RWPE2 (cell line): ENCODE data around the gene CAPZB.

ENCODE experiments used
- ATAC-seq: fragments of 200-7000 bp; cut with Tn5 transposase; 3 replicates; pipeline ENCODE4 v1.9.1; 2021; ENCODE audit warnings: low read depth
- DNase-seq: peaks from one replicate; pipeline ENCODE4 v3.0.0-alpha.2; 2020; ENCODE audit warnings: low spot score
- H3K27ac ChIP-seq: fragments of 450-650 bp; 2 replicates; pipeline ENCODE4 v1.5.1; 2017; ENCODE audit warnings: mild to moderate bottlenecking; ENCODE audit not compliant: poor library complexity, severe bottlenecking
- H3K27me3 ChIP-seq: fragments of 250-450 bp; sonication (Bioruptor Pico); 2 replicates; pipeline ENCODE4 v1.5.1; 2021; ENCODE audit warnings: mild to moderate bottlenecking, moderate library complexity; ENCODE audit not compliant: insufficient read depth, poor library complexity, severe bottlenecking
- H3K36me3 ChIP-seq: fragments of 250-450 bp; sonication (Bioruptor Pico); 2 replicates; pipeline ENCODE4 v1.5.1; 2020; ENCODE audit warnings: low read depth, mild to moderate bottlenecking, moderate library complexity
- H3K4me1 ChIP-seq: fragments of 250-450 bp; sonication (Bioruptor Pico); 2 replicates; pipeline ENCODE4 v1.5.1; 2021; ENCODE audit warnings: mild to moderate bottlenecking, moderate library complexity; ENCODE audit not compliant: insufficient read depth, poor library complexity, severe bottlenecking
- H3K4me3 ChIP-seq: fragments of 250-450 bp; sonication (Bioruptor Pico); 2 replicates; pipeline ENCODE4 v1.5.1; 2021; ENCODE audit warnings: mild to moderate bottlenecking, moderate library complexity; ENCODE audit not compliant: severe bottlenecking
- H3K9me3 ChIP-seq: fragments of 250-450 bp; sonication (Bioruptor Pico); 2 replicates; pipeline ENCODE4 v1.5.1; 2021; ENCODE audit warnings: mild to moderate bottlenecking, moderate library complexity; ENCODE audit not compliant: severe bottlenecking
- TF ChIP-seq, protein P1 (sequence below): fragments of 450-650 bp; IDR thresholded peaks from one replicate; pipeline ENCODE4 v1.5.1; 2017; ENCODE audit warnings: mild to moderate bottlenecking, moderate library complexity; ENCODE audit not compliant: poor library complexity, severe bottlenecking

Gene CAPZB

DNA sequence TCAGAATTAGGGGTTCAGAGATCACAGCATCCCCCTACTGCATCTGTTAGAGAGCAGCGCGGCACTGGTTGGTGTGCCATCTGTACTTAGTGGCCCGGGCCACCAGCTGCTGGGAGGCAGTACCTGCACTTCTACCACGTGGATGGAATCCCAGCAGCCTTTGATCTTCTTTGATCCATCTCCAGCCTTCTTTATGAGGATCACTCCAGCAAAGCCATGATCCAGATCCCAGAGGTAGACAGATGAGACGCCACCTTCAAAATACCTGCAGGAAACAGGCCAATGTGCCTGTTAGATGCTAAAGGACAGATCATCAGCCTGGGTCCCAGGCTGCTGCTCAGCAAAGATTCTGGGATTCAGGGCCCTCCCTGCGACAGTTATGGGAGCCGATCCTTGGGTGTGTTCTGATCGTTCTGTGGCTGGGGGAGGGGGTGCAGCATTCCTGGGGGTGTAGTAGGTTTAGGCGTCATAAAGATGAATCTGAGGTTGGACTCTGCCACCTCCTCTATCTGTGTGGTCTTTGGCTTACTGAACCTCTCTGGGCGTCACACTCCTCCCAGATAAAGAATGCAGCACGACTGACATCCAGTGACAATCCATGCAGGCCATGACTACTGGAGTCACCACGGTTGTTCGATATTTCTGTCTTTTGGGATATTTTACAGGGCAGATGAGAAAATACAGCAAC is 127.9 kb downstream of the CAPZB start:
- H3K27ac ChIP-seq: no peak overlapping the region
- peaks cover 25% of the 10 kb centered on the region for H3K4me1 ChIP-seq
- no peak for DNase-seq
- H3K36me3 ChIP-seq: peaks cover 33% of the 10 kb centered on the region
- ATAC-seq: no peak
- H3K4me3 ChIP-seq: no peak overlapping the region
- TF ChIP-seq, protein P1, sequence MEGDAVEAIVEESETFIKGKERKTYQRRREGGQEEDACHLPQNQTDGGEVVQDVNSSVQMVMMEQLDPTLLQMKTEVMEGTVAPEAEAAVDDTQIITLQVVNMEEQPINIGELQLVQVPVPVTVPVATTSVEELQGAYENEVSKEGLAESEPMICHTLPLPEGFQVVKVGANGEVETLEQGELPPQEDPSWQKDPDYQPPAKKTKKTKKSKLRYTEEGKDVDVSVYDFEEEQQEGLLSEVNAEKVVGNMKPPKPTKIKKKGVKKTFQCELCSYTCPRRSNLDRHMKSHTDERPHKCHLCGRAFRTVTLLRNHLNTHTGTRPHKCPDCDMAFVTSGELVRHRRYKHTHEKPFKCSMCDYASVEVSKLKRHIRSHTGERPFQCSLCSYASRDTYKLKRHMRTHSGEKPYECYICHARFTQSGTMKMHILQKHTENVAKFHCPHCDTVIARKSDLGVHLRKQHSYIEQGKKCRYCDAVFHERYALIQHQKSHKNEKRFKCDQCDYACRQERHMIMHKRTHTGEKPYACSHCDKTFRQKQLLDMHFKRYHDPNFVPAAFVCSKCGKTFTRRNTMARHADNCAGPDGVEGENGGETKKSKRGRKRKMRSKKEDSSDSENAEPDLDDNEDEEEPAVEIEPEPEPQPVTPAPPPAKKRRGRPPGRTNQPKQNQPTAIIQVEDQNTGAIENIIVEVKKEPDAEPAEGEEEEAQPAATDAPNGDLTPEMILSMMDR: no peak
- H3K9me3 ChIP-seq: no peaks in the 10 kb centered on the region
- H3K27me3 ChIP-seq: no peaks in the 10 kb centered on the region

DNA sequence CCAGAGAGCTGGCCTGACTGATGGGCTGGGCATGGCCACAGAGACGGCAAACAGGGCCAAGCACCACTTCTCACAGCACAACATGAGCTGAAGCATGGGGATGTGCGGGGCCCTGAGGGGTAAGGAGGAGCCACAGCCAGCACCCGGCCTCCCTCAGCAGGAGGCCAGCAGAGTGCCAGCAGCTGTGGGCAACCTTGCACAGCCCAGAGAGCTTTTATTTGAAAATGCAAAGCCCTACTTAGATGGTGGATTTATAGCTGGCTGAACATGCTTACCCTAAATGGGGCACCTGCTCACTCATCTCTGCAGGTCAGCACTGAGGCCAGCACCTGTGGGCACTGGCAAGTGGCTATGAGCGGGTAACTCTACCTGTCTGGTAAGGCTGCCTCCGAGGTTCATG is 129.1 kb downstream of the CAPZB start:
- Histone ChIP-seq H3K9me3 (no peaks in the 10 kb centered on the region), H3K4me3 (no peak overlapping the region), H3K36me3 (peaks cover 43% of the 10 kb centered on the region), H3K4me1 (peaks cover 13% of the 10 kb centered on the region), H3K27ac (no peak overlapping the region), H3K27me3 (no peaks in the 10 kb centered on the region)
- ATAC-seq (no peak), DNase-seq (no peak)
- TF ChIP-seq, protein P1: no peak

DNA sequence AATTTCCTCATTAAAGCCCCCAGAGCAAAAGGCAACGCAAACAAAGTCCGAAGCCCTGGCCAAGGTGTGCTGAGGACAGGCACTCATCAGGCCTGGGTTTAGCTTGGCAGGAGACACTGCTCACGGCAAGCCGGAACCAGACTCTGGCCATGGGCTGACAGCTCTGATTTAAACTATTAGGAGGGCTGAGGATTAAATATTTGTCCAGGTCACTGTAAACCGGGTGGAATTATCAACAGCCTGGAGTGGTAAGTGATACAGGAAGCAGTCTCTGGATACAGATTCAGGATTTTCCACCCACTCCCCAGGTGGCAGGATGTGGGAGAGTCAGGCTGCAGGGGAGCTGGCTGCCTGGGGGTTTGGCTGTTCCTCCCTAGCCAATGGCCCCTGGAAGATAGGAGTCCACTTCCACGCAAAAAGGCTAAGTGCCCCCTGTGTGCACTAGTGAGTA is 130.8 kb downstream of the CAPZB start:
- Histone ChIP-seq H3K4me3 (no peak overlapping the region), H3K4me1 (no peaks in the 10 kb centered on the region), H3K9me3 (no peaks in the 10 kb centered on the region), H3K36me3 (peaks cover 53% of the 10 kb centered on the region), H3K27me3 (no peaks in the 10 kb centered on the region), H3K27ac (no peak overlapping the region)
- ATAC-seq (no peak), DNase-seq (no peak)
- TF ChIP-seq, protein P1: no peak

DNA sequence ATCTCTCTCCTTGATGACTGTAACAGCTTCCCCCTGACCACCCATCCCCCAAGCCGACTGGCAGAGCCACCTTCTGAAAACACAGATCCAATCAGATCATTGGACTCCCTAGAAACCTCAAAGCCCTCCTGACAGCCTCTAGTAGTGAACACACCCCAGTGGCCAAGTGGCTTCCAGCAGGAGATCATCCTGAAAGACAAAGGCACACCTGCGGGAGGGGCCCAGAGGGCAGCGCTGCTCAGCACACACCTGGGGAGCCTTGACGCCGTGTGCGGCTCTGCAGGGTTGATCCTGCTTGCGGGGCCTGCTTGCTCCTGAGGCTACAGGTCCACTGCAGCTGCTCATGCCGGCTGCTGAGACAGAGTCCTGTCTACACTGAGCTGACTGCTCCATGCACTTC is 131.7 kb downstream of the CAPZB start:
- H3K27ac ChIP-seq: no peak overlapping the region
- H3K36me3 ChIP-seq: peaks cover 61% of the 10 kb centered on the region

DNA sequence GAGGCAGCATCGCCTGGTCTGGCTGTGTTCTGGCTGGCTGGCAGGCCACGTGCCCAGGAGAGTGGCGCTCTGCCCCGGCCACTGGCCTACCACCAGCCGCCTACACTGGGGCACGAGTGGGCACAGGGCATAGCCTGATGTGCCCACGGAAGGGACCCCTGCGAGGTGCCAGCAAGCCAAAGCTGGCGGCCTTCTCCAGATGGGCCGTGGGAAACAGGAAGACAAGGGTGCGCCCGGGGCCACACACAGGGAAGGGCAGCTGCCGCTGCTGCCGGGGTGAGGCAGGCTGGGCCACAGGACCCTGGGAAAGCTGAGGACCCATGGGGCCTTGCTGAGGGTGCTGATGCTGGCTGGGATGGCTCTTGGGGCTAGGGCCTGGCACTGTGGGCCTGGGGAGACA is 132.5 kb downstream of the CAPZB start:
- DNase-seq (no peak), ATAC-seq (no peak)
- no peak overlapping the region for H3K27ac ChIP-seq
- H3K27me3 ChIP-seq: no peaks in the 10 kb centered on the region
- peaks cover 61% of the 10 kb centered on the region for H3K36me3 ChIP-seq
- TF ChIP-seq, protein P1: no peak
- no peak overlapping the region for H3K4me3 ChIP-seq
- H3K4me1 ChIP-seq: no peaks in the 10 kb centered on the region
- H3K9me3 ChIP-seq: no peaks in the 10 kb centered on the region

More for the DNA sequence above, 131.7 kb downstream of the CAPZB start:
- TF ChIP-seq, protein P1: no peak
- Histone ChIP-seq H3K9me3 (no peaks in the 10 kb centered on the region), H3K4me1 (no peaks in the 10 kb centered on the region), H3K4me3 (no peak overlapping the region), H3K27me3 (no peaks in the 10 kb centered on the region)
- ATAC-seq (peak; percentile 31; the same call in 1 of the 3 replicates), DNase-seq (no peak)
